Endothelial cell of umbilical vein (primary cell): Measurements from ENCODE around the gene GALK1. TPM values are rescaled to one million over a fixed set of nuclear protein-coding genes. Genes with fewer than 3 reads are reported as not detected.

Source experiments
- BruUV-seq: library from RNA; stranded (reverse); fragments of 400-500 nt; replicated peaks from 2 replicates; lab custom pipeline; 2021; lab: Mats Ljungman, UMichigan
- CTCF ChIA-PET: fragments of 300-600, 350-600 bp; sonication (Branson Sonifier 250); formaldehyde crosslinking; loops from one replicate; lab custom pipeline; 2021; ENCODE audit warnings: antibody characterized with exemption, inconsistent platforms; lab: Charles Lee
- POLR2A ChIA-PET: fragments of 300-600, 350-600 bp; sonication (Branson Sonifier 250); formaldehyde crosslinking; loops from one replicate; lab custom pipeline; 2021; ENCODE audit warnings: antibody characterized with exemption, inconsistent platforms; lab: Charles Lee
- DNase-seq: peaks from one replicate; pipeline ENCODE4 v3.0.0-alpha.2; 2011; ENCODE audit warnings: low read depth, low spot score
- FAIRE-seq: peaks from 2 replicates; lab custom pipeline; 2011; peaks lifted over from hg19 to GRCh38; lab: Jason Lieb, UNC
- H2AFZ ChIP-seq: 2 replicates; pipeline ENCODE4 v1.6.0; 2012; ENCODE audit warnings: low read depth, low read length, control low read depth, inconsistent platforms
- H3K27ac ChIP-seq: 2 replicates; pipeline ENCODE4 v1.5.1; 2011; ENCODE audit warnings: low read depth, mild to moderate bottlenecking, control low read depth, low read length, moderate library complexity; ENCODE audit not compliant: insufficient read depth
- H3K27me3 ChIP-seq, 2 experiments: 2 replicates each; pipeline versions ENCODE4 v1.6.0 to v1.6.1; 2011; ENCODE audit warnings: low read length in 2 of 2, mixed read lengths in 1 of 2; ENCODE audit not compliant: control insufficient read depth in 2 of 2, insufficient read depth in 2 of 2
- H3K36me3 ChIP-seq, 2 experiments: 2 replicates in 1 of 2; 3 replicates in 1 of 2; pipeline ENCODE4 v1.5.1; 2011; ENCODE audit warnings: low read length in 2 of 2, mild to moderate bottlenecking in 1 of 2, moderate library complexity in 1 of 2; ENCODE audit not compliant: control insufficient read depth in 2 of 2, insufficient read depth in 2 of 2; ENCODE audit errors: extremely low read depth in 1 of 2
- H3K4me1 ChIP-seq: 3 replicates; pipeline ENCODE4 v1.5.1; 2011; ENCODE audit warnings: mild to moderate bottlenecking, low read length; ENCODE audit not compliant: control insufficient read depth, insufficient read depth; ENCODE audit errors: extremely low read depth
- H3K4me2 ChIP-seq: 2 replicates; pipeline ENCODE4 v1.6.1; 2011; ENCODE audit warnings: low read length, control low read depth, mixed read lengths; ENCODE audit not compliant: insufficient read depth
- H3K4me3 ChIP-seq, 3 experiments: fragments of 200-600 bp in 1 of 3; sonication (generic), shearing (Covaris generic) in 1 of 3; replicated peaks in 1 of 3; 2 replicates each; pipeline ENCODE4 v1.5.1; 2011 to 2016; ENCODE audit warnings: control low read depth in 3 of 3, low read length in 3 of 3, mild to moderate bottlenecking in 2 of 3, inconsistent platforms in 1 of 3, low read depth in 1 of 3, moderate library complexity in 1 of 3; ENCODE audit not compliant: insufficient read depth in 1 of 3
- H3K79me2 ChIP-seq: 2 replicates; pipeline ENCODE4 v1.6.0; 2012; ENCODE audit warnings: low read length, inconsistent platforms; ENCODE audit not compliant: control insufficient read depth, insufficient read depth
- H3K9ac ChIP-seq: replicated peaks from 2 replicates; pipeline ENCODE3; 2011; ENCODE audit warnings: low read length, control low read depth; ENCODE audit not compliant: insufficient read depth; ENCODE audit errors: extremely low read depth
- H3K9me1 ChIP-seq: replicated peaks from 3 replicates; pipeline ENCODE4 v1.6.0; 2011; ENCODE audit warnings: mild to moderate bottlenecking, low read length; ENCODE audit not compliant: control insufficient read depth, insufficient read depth; ENCODE audit errors: extremely low read depth
- H3K9me3 ChIP-seq: replicated peaks from 2 replicates; pipeline ENCODE4 v1.5.1; 2012; ENCODE audit warnings: low read length, inconsistent platforms; ENCODE audit not compliant: control insufficient read depth, insufficient read depth
- H4K20me1 ChIP-seq: replicated peaks from 2 replicates; pipeline ENCODE3; 2011; ENCODE audit warnings: mild to moderate bottlenecking, low read length; ENCODE audit not compliant: control insufficient read depth, insufficient read depth; ENCODE audit errors: extremely low read depth
- CTCF ChIP-seq, 2 donors: IDR thresholded peaks; 1 replicate in 1 of 2; 2 replicates in 1 of 2; pipeline ENCODE4 v1.5.1; 2011; ENCODE audit warnings: low read length in 2 of 2, mild to moderate bottlenecking in 2 of 2, moderate library complexity in 2 of 2, control low read depth in 1 of 2, inconsistent platforms in 1 of 2, low read depth in 1 of 2; ENCODE audit not compliant: insufficient read depth in 1 of 2; ENCODE audit errors: extremely low read depth in 1 of 2
- GATA2 ChIP-seq: IDR thresholded peaks from 2 replicates; pipeline ENCODE4 v1.7.0; 2011; ENCODE audit warnings: low read depth, mild to moderate bottlenecking, moderate library complexity, mixed read lengths, low read length; ENCODE audit not compliant: insufficient read length, insufficient read depth
- dilution Hi-C: fragments of 300-500 bp; cut with MboI; formaldehyde crosslinking; loops from one replicate; pipeline ENCODE4 v1.15.0; 2019; ENCODE audit warnings: low sequenced_read_pairs; ENCODE audit not compliant: extremely low pct_ligation_motif_present
- intact Hi-C: fragments of 100-400 bp; cut with micrococcal nuclease; formaldehyde crosslinking; loops from one replicate; pipeline ENCODE4 v1.10.0; 2022
- polyA plus RNA-seq, 4 experiments: library from polyadenylated mRNA; depleted of rRNA in 3 of 4; stranded (reverse) in 3 of 4; unstranded in 1 of 4; fragments of >200 nt; gene quantifications; 2 replicates each; pipeline versions ENCODE4 v1.2.1 to v1.2.3, GENCODE V29; 2011 to 2012; ENCODE audit warnings: missing spikeins in 1 of 4
- total RNA-seq: library from RNA; stranded (reverse); gene quantifications from 2 replicates; pipeline ENCODE4 v1.2.3, GENCODE V29; 2021

Gene GALK1
- total and polyA plus RNA-seq, 2 donors (not counting 3 experiments of a cell fraction or from before 2014, with no cell fraction given), result 45.8 to 63.7 TPM

DNA sequence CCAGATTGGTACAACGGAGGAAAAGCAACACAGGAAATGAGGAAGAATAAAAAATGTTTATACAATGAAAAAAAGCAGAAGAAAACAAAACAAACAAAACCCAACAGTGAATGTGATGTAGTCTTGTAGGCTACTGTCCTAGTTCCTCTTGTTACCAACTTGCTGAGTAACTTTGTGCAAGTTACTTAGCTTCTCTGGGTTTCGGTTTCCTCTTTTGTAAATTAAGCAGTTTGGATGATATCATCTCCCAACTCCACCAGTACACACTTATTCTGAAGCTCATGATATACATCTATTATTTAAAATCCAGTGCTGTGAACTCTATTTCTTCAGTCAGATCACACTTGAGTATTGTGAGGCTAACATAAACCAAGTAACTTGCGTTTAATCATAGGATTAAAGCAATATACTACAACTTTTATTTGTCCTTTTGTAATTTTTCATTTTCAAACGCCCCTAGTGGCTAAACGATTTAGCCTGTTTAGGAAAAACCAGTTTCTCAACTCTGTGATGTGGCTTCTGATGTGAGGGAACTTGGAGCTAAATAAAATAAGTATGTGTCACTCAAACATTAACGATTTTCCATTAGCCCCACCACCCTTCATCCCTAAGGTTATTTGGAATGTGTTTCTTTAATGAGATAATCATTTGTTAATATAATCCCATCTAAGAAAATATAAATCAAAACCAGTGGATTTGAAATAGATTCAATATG, 18.2 kb upstream of the GALK1 start:
- H3K4me3 ChIP-seq, result peak overlapping the region in 1 of 3 experiments; percentile 43
- H3K9me3 ChIP-seq, result no peaks in the 10 kb centered on the region
- peak overlapping the region; percentile 52 for H3K27ac ChIP-seq
- no peaks in the 10 kb centered on the region for H3K9me1 ChIP-seq
- FAIRE-seq (peak; percentile 59), DNase-seq (peak; percentile 80)
- dilution Hi-C loops (no loop called here), intact Hi-C loops (no loop called here)
- POLR2A ChIA-PET, result interaction anchor here (0.8 to 1.2 kb wide), 3 partner anchors 10 to 72 kb away, joined by 3 to 8 read pairs (median 3); partner anchors contain the start of gene WBP2
- H3K4me1 ChIP-seq, result peaks cover 29% of the 10 kb centered on the region
- BruUV-seq, result no TSS peak
- H3K79me2 ChIP-seq, result peaks cover 32% of the 10 kb centered on the region
- peak overlapping the region; percentile 62 for H3K9ac ChIP-seq
- H4K20me1 ChIP-seq, result no peaks in the 10 kb centered on the region
- H3K4me2 ChIP-seq, result peak overlapping the region; percentile 75
- CTCF ChIA-PET, result interaction anchor here (0.6 to 5.7 kb wide), 32 partner anchors 8 to 399 kb away, joined by 3 to 73 read pairs (median 4); partner anchors contain the start of genes FBF1, GALK1, TRIM47 and TRIM65
- H3K27me3 ChIP-seq, result no peaks in the 10 kb centered on the region
- peaks cover 0 to 5% of the 10 kb centered on the region in 2 experiments for H3K36me3 ChIP-seq
- TF ChIP-seq GATA2 (no peak), CTCF (IDR thresholded peaks at IDR 0.05; ENCODE audit: extremely low read depth in 1 of 2, insufficient read depth in 1 of 2, low read depth in 1 of 2, low read length in 2 of 2) (peak; percentile 46 to 47)
- peak overlapping the region; percentile 45 for H2AFZ ChIP-seq
